Measurements from ENCODE around the gene MATN1.
"Not testable (repeated sequence)": the region's sequence is repeated elsewhere in the genome, so short reads cannot be mapped to it uniquely, and the experiment has no call there.

Gene MATN1, protein sequence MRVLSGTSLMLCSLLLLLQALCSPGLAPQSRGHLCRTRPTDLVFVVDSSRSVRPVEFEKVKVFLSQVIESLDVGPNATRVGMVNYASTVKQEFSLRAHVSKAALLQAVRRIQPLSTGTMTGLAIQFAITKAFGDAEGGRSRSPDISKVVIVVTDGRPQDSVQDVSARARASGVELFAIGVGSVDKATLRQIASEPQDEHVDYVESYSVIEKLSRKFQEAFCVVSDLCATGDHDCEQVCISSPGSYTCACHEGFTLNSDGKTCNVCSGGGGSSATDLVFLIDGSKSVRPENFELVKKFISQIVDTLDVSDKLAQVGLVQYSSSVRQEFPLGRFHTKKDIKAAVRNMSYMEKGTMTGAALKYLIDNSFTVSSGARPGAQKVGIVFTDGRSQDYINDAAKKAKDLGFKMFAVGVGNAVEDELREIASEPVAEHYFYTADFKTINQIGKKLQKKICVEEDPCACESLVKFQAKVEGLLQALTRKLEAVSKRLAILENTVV

DNA sequence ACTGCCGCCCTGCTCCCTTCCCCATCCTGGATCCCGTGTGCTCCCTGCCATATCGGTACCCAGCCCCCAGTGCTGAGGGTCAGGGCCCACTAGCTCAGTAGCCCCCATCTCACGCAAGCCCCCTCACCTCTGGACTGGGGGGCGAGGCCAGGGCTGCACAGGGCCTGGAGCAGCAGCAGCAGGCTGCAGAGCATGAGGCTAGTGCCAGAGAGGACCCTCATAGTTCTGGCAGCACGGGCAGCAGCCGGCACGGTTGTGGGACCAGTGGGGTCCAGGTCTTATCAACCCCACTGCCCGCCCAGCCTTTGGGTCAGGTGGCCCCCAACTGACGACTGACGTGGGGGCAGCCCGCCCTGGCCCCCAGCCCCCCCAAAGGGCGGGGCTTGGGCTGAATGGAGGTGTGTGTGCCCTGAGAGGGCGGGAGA, at the start of gene MATN1:
TSS of gene MATN1 (minus strand) at position 255 of the 425 bp plus-strand sequence. CDS start at position 221, 34 bp downstream.
- in situ Hi-C loops (cut with MboI; ENCODE audit: low sequenced_read_pairs, unreplicated experiment) = loop anchor here (10.0 to 25.0 kb wide), 2 partner anchors 191 to 1486 kb away; partner anchors contain the start of genes MECR and PTPRU
- DNase-seq (ENCODE audit: low spot score) = no peak
- TF ChIP-seq, protein P1, sequence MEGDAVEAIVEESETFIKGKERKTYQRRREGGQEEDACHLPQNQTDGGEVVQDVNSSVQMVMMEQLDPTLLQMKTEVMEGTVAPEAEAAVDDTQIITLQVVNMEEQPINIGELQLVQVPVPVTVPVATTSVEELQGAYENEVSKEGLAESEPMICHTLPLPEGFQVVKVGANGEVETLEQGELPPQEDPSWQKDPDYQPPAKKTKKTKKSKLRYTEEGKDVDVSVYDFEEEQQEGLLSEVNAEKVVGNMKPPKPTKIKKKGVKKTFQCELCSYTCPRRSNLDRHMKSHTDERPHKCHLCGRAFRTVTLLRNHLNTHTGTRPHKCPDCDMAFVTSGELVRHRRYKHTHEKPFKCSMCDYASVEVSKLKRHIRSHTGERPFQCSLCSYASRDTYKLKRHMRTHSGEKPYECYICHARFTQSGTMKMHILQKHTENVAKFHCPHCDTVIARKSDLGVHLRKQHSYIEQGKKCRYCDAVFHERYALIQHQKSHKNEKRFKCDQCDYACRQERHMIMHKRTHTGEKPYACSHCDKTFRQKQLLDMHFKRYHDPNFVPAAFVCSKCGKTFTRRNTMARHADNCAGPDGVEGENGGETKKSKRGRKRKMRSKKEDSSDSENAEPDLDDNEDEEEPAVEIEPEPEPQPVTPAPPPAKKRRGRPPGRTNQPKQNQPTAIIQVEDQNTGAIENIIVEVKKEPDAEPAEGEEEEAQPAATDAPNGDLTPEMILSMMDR (IDR thresholded peaks at IDR 0.05; ENCODE audit: borderline replicate concordance, control extremely low read depth, extremely low read depth, insufficient read depth, missing control alignments) = no peak

DNA sequence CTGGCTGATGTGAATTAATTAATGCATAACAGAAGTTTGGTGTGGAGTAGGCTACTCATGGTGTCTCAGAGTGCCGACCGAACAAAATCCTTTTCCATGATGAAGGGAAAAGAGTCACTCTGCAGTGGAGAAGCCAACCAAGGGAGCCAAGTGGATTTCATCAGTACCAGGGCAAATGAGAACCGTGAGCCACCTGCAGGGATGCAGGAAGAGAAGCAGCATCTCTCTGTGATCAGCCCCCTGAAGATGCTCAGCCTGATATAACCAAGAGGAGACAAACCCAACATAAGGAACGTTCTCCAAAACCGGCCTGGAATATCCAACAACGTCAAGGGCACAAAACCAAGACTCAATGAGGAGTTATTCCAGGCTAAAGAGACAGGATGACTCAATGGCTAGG, 47.6 kb upstream of the MATN1 start:
- in situ Hi-C loops (cut with MboI; ENCODE audit: low sequenced_read_pairs, unreplicated experiment) = no loop called here
- DNase-seq (ENCODE audit: low spot score) = no peak
- TF ChIP-seq, protein P1 (IDR thresholded peaks at IDR 0.05; ENCODE audit: borderline replicate concordance, control extremely low read depth, extremely low read depth, insufficient read depth, missing control alignments) = no peak

DNA sequence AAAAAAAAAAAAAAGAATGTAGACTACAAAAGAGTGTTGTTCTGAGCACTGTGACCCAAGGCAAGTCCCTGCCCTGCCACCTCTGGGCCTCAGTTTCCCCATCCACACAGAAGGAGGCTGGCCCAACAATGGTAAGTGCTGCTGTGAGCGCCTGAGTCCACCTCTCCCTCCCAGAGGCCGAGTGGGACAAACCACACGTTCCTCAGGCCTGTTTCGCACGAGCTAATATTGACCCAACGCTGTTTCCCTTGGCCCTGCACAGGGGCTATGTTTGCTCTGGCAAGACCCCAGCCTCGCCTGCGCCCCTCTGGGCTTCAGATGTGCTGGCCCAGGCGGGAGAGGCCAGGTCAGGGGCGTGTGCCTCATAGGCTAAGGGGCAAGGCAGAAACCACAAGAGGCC, 46.8 kb upstream of the MATN1 start:
- in situ Hi-C loops (cut with MboI; ENCODE audit: low sequenced_read_pairs, unreplicated experiment) = no loop called here

DNA sequence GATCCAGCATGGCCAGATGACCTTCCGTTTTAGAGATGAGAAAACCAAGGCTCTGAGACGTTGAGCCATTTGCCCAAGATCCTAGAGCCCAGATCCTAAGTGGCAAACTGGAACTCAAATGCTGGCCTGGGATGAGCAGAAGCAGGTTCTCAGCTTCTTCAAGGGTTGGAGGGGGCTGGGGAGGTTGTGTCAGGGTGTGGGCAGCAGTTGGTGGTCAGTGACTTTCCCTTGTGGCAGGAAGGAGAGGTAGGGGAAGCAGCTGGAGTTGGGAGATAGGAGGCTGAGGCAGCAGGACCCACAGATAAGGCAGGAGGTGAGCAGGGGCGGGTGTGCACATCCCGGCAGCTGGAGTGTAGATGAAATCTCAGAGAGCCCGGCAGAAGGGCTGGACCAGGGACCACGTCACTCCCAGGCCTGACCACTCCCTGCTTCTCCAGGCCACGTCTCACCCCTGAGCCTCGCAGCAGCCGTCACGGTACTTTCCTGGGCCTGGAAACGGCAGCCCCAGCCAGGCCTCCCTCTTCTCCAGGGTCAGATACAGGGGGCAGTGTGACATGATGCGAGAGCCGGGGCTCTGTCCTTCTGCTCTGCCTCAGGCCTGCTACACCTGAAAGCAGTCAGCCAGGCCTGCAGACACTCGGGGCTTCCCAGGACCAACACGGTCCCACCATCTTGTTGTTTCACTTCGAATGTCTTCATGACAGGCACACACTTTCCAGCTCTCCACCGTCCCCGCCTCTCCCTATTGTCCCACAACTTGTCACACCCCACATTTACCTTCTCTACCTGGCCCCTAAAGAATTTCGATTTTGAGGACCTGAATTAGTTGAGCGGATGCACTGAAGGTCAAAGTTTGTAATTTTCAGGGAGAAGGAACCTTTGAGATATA, 45.7 kb upstream of the MATN1 start:
- in situ Hi-C loops (cut with MboI; ENCODE audit: low sequenced_read_pairs, unreplicated experiment) = loop anchor here (5.0 kb wide), 1 partner anchor 37 kb away; no protein-coding TSS in a partner anchor
- TF ChIP-seq, protein P1 (IDR thresholded peaks at IDR 0.05; ENCODE audit: borderline replicate concordance, control extremely low read depth, extremely low read depth, insufficient read depth, missing control alignments) = no peak
- no peak for DNase-seq (ENCODE audit: low spot score)

More for the DNA sequence above, 46.8 kb upstream of the MATN1 start:
- DNase-seq (ENCODE audit: low spot score) = no peak
- TF ChIP-seq, protein P1 (IDR thresholded peaks at IDR 0.05; ENCODE audit: borderline replicate concordance, control extremely low read depth, extremely low read depth, insufficient read depth, missing control alignments) = no peak

DNA sequence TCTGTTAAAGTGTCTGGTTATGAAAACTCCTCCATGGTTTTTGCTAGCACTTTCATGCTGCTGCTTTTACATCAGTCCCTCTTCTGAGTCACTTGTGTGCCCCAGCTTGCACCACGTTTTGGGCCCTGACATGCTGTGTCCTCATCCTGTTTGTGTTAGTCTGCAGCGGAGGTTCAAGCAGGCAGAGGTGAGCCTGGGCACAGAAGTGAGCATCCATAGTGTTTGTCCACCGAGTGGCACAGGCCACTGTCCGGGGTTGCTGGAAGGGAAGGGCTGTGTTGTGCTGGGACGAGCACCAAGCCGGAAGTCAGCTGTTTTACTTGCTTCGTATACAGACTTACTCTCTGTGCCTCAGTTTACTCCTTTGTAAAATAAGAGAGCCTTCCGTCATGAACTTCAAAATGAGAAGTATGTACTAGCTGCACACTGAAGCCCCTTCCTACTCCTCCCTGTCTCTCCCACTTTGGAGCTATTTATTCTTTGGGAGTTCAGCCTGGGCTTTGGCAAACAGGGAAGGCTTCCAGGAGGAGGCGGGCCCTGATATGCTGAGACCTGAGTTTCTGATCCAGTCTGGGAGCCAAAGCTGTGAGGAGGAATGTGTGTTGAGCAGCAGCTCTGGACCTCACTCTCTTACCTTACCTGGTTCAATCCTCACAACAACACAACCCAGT, 44.9 kb upstream of the MATN1 start:
- no peak for DNase-seq (ENCODE audit: low spot score)
- TF ChIP-seq, protein P1 (IDR thresholded peaks at IDR 0.05; ENCODE audit: borderline replicate concordance, control extremely low read depth, extremely low read depth, insufficient read depth, missing control alignments) = no peak
- in situ Hi-C loops (cut with MboI; ENCODE audit: low sequenced_read_pairs, unreplicated experiment) = loop anchor here (5.0 kb wide), 1 partner anchor 36 kb away; no protein-coding TSS in a partner anchor

DNA sequence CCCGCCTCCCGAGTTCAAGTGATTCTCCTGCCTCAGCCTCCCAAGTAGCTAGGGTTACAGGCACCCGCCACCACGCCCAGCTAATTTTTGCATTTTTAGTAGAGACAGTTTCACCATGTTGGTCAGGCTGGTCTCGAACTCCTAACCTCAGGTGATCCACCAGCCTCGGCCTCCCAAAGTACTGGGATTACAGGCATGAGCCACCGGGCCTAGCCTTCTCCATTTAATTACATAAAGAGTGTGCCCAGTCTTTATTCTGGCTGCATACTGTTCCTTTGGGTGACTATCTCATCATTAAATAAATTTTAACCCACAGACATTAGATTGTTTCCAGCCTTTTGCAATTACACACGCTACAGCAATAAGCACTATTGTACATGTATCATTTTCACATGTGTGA, 43.6 kb upstream of the MATN1 start:
- in situ Hi-C loops (cut with MboI; ENCODE audit: low sequenced_read_pairs, unreplicated experiment) = loop anchor here (5.0 kb wide), 1 partner anchor 35 kb away; no protein-coding TSS in a partner anchor
- DNase-seq (ENCODE audit: low spot score) = not testable (repeated sequence)

Measured in GM13976 (cell line).